ENCODE results near the gene EEPD1.
A peak's percentile ranks its signal among the peaks of the same experiment; 100 is the strongest.

Gene EEPD1

DNA sequence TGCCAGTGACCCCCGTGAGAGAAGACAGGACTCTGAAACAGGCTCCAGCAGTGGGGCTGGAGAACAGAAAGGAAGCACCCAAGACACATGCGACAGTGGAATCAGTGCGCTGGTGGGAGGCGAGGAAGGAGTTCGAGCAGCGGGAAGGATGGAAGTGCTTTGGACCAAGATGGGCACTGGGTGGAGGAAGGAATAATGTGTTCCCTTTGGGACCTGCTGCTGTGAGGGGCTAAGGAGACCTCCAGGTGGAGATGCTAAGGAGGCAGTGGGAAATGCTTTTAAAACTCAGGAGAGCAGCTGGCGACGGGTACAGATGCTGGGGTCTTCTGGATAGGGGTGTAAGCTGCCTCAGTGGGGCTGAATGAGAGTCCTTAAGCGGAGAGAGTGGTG is 126.9 kb downstream of the EEPD1 start:
- TF ChIP-seq, protein P1, sequence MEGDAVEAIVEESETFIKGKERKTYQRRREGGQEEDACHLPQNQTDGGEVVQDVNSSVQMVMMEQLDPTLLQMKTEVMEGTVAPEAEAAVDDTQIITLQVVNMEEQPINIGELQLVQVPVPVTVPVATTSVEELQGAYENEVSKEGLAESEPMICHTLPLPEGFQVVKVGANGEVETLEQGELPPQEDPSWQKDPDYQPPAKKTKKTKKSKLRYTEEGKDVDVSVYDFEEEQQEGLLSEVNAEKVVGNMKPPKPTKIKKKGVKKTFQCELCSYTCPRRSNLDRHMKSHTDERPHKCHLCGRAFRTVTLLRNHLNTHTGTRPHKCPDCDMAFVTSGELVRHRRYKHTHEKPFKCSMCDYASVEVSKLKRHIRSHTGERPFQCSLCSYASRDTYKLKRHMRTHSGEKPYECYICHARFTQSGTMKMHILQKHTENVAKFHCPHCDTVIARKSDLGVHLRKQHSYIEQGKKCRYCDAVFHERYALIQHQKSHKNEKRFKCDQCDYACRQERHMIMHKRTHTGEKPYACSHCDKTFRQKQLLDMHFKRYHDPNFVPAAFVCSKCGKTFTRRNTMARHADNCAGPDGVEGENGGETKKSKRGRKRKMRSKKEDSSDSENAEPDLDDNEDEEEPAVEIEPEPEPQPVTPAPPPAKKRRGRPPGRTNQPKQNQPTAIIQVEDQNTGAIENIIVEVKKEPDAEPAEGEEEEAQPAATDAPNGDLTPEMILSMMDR (IDR thresholded peaks at IDR 0.05): no peak
- no peak for DNase-seq (ENCODE audit: low spot score)
- Histone ChIP-seq H3K4me3 (no peak overlapping the region), H3K27ac (no peak overlapping the region)

DNA sequence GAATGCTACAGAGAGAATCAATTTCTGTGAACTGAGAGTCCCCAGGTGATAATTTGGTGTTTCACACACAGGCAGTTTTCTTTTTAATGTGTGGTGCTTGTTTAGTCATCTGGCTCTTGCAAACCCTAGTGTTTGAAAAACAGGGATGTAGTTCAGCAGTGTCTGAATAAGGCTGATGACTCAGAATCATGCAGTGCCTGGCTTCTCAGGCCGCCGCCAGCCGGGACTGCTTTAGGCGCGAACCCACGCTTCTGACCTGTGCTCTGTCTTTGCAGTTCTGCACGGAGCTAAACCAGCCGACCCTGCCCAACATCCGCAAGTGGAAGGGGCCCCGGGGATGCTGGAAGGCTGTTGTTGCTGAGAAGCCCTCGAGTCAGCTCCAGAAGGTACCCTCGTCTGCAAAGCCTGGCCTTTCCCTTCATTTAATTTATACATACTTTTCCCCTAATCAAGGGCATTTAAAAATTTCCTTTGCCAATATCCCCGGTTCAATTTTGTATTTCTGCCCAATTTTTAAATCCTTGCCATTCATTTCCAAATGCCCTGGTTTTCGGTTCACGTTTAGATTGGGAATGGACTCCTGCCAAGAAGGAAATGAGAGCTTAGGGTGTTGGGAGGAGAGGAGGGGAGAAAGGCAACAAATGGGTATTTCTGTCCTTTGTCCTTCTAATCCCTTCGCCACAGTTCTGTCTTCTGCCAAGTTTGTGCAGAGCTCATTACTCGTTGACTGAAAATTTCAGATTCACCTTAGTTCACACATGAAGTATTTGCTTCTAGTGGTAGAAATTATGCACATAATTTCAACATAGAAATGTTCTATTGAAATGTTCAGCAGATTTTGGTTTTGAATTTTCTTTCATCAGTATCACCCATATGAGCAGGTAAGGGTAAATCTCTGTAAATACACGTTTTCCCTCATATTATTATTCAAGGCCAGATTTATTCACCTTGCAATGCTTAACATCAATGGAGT is 128.1 kb downstream of the EEPD1 start:
- H3K27ac ChIP-seq: peak overlapping the region; percentile 37 to 55
- no peak for DNase-seq (ENCODE audit: low spot score)
- H3K4me3 ChIP-seq: peak overlapping the region; percentile 55
- TF ChIP-seq, protein P1 (IDR thresholded peaks at IDR 0.05): no peak

DNA sequence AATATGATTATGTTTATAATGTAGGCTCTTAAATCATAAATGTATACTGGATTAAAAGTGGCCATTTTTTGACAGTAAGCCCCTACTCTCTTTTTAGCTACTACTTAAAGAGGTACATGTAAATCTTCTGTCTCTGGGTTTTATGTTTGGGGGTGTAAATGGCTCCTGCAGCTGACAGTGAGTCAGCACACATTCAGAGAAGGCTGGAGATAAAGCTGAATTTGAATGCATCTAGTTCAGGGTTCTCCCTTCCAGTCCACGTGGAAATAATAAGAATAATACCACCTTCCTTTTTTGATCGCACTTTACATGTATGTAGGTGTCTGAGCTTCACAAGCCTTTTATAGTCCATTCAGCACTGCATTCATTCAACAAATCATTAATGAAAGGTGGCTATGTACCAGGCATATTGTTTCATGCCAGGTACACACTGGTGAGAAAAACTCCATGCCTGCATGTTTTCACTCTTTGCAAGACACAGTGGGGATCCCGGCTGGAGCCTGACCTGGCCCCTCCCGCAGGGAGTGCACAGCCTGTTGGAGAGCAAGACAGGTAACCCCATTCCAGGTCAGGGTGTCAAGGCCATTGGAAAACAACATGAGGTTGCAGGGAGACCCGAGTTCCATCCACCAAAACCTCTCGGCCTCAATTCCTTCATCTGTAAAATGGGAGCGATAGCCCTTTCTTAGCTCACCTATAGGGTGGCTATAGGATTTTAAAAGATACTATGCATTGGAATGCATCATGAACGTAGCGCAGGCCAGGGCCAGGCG is 129.1 kb downstream of the EEPD1 start:
- TF ChIP-seq, protein P1 (IDR thresholded peaks at IDR 0.05): no peak
- Histone ChIP-seq H3K27ac (no peak overlapping the region), H3K4me3 (no peak overlapping the region)
- DNase-seq (ENCODE audit: low spot score): no peak

DNA sequence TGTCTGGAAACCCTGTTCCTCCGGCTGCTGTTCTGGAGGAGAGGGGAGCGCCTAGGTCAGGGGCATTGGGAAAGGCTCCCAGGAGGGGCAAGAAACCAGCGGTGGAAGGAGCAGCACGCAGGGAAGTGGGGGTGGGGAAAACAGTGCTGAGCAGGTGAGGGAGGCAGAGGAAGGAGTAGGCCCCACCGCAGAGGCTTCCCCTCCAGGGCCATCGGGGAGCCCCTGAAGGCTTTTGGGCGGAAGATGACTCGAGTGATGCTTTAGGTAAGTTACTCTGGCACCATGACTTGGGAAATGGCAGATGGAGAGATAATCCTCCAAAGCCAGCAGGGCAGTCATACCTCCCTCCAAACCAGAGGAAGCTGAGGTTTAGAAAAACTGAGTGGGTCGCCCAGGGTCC is 130.1 kb downstream of the EEPD1 start:
- TF ChIP-seq, protein P1 (IDR thresholded peaks at IDR 0.05): no peak
- peak overlapping the region in 1 of 2 donors; percentile 54 for H3K27ac ChIP-seq
- DNase-seq (ENCODE audit: low spot score): no peak
- no peak overlapping the region for H3K4me3 ChIP-seq

DNA sequence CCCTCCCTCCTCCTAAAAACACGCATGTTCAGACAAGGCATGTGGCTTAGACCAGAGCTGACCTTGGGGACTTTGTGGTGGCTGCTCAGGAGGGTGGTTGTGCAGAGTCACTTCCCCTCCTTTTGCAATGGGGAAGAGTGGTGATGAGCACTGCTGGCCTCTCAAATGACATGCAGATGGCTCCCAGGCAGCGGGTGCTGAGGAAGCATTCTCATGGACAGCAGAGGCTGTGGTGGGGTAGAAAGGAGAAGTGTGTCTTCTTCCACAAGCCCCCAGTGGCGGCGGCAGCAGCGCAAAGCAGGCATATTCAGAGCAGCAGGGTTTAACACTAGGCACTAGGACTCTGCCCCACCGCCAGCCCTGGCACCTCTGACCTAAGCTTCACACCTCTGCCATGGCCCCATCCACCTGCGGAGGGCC is 130.7 kb downstream of the EEPD1 start:
- H3K27ac ChIP-seq: peak overlapping the region in 1 of 2 donors; percentile 54

DNA sequence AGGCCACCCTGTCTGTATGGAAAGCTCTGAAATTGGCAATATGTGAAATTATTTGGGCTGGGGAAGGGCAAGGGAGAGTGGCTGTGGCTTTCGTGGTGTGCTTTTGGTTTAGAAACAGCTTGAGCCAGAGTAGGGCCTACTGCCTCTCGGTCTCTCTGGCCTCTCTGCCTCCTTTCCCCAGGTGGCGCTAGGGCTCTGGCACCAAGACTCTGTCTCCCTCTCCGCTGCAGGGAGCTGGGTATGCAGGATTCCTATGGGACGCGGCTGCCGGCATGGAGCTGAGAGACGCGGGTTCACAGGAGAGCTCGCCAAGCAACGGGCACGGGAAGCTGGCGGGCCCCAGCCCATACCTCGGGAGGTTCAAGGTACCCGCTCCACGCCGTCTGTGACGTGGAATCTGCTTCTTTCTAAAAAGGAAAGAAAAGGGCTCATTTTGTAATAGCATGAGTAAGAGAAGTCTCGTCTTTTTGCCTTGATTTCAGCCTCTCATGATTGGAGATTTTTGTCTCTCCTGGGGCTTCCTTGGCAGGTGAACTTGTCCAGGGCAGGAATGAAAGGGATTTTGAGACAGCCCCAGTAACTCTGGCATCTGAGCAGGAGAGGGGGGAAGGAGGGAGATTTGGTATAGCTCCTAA is 131.5 kb downstream of the EEPD1 start:
- no peak for DNase-seq (ENCODE audit: low spot score)
- no peak overlapping the region for H3K27ac ChIP-seq
- no peak overlapping the region for H3K4me3 ChIP-seq
- TF ChIP-seq, protein P1 (IDR thresholded peaks at IDR 0.05): no peak

More for the DNA sequence above, 130.7 kb downstream of the EEPD1 start:
- TF ChIP-seq, protein P1 (IDR thresholded peaks at IDR 0.05): no peak
- DNase-seq (ENCODE audit: low spot score): no peak
- no peak overlapping the region for H3K4me3 ChIP-seq

Measured in coronary artery (tissue), 2 donors.